MCF 10A (cell line): ENCODE measurements around the gene PPFIA4. TPM values are rescaled to one million over a fixed set of nuclear protein-coding genes. Genes with fewer than 3 reads are reported as not detected.

Source experiments
- BruUV-seq: library from RNA; stranded (reverse); fragments of 400-500 nt; replicated peaks from 2 replicates; lab custom pipeline; 2021; lab: Mats Ljungman, UMichigan
- CTCF ChIA-PET: fragments of 300-600 bp; sonication (Branson Sonifier 250); formaldehyde crosslinking; extraction: SDS; loops from one replicate; lab custom pipeline; 2021; ENCODE audit warnings: antibody characterized with exemption, inconsistent platforms; lab: Yijun Ruan, JAX
- POLR2A ChIA-PET: fragments of 300-600, 350-650 bp; sonication (Branson Sonifier 250); formaldehyde crosslinking; extraction: SDS; loops from one replicate; lab custom pipeline; 2020; ENCODE audit warnings: antibody characterized with exemption, inconsistent platforms; lab: Yijun Ruan, JAX
- DNase-seq: peaks from one replicate; pipeline ENCODE4 v3.0.0-alpha.2; 2018; ENCODE audit not compliant: unreplicated experiment
- H3K27ac Mint-ChIP-seq: one replicate; pipeline ENCODE4 v1.8.0; 2022; ENCODE audit warnings: mild to moderate bottlenecking, low read depth, mixed read lengths; ENCODE audit not compliant: unreplicated experiment
- H3K27me3 Mint-ChIP-seq: one replicate; pipeline ENCODE4 v1.8.0; 2022; ENCODE audit warnings: mixed read lengths; ENCODE audit not compliant: insufficient read depth, unreplicated experiment
- H3K36me3 Mint-ChIP-seq: one replicate; pipeline ENCODE4 v1.8.0; 2022; ENCODE audit warnings: mild to moderate bottlenecking, moderate library complexity, mixed read lengths; ENCODE audit not compliant: insufficient read depth, unreplicated experiment
- H3K4me1 Mint-ChIP-seq: one replicate; pipeline ENCODE4 v1.8.0; 2022; ENCODE audit warnings: mixed read lengths; ENCODE audit not compliant: insufficient read depth, unreplicated experiment
- H3K4me3 Mint-ChIP-seq: one replicate; pipeline ENCODE4 v1.8.0; 2022; ENCODE audit warnings: mild to moderate bottlenecking, moderate library complexity, mixed read lengths; ENCODE audit not compliant: unreplicated experiment
- H3K9me3 Mint-ChIP-seq: one replicate; pipeline ENCODE4 v1.8.0; 2022; ENCODE audit warnings: mixed read lengths; ENCODE audit not compliant: unreplicated experiment
- intact Hi-C: fragments of 100-400 bp; cut with micrococcal nuclease; formaldehyde crosslinking; loops from 2 replicates; pipeline ENCODE4 v1.14.1; 2022
- total RNA-seq: library from RNA; stranded (reverse); gene quantifications from 2 replicates; pipeline ENCODE4 v1.2.3, GENCODE V29; 2022
- TF ChIP-seq, protein P1 (sequence below): fragments of 200-600 bp; IDR thresholded peaks from one replicate; pipeline ENCODE4 v1.8.0; 2022; ENCODE audit warnings: antibody characterized with exemption, mild to moderate bottlenecking; ENCODE audit not compliant: unreplicated experiment

The PPFIA4 gene
- total RNA-seq, 1 experiment from 2014 or later, result 0.16 TPM

- Mint-ChIP-seq H3K4me3 (no peak overlapping the region), H3K27ac (no peak overlapping the region), H3K27me3 (no peaks in the 10 kb centered on the region), H3K9me3 (no peaks in the 10 kb centered on the region), H3K36me3 (no peaks in the 10 kb centered on the region), H3K4me1 (peaks cover 13% of the 10 kb centered on the region)
- TF ChIP-seq, protein P1, sequence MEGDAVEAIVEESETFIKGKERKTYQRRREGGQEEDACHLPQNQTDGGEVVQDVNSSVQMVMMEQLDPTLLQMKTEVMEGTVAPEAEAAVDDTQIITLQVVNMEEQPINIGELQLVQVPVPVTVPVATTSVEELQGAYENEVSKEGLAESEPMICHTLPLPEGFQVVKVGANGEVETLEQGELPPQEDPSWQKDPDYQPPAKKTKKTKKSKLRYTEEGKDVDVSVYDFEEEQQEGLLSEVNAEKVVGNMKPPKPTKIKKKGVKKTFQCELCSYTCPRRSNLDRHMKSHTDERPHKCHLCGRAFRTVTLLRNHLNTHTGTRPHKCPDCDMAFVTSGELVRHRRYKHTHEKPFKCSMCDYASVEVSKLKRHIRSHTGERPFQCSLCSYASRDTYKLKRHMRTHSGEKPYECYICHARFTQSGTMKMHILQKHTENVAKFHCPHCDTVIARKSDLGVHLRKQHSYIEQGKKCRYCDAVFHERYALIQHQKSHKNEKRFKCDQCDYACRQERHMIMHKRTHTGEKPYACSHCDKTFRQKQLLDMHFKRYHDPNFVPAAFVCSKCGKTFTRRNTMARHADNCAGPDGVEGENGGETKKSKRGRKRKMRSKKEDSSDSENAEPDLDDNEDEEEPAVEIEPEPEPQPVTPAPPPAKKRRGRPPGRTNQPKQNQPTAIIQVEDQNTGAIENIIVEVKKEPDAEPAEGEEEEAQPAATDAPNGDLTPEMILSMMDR, result no peak
- DNase-seq, result no peak
- intact Hi-C loops, result no loop called here
- BruUV-seq, result no TSS peak
- POLR2A ChIA-PET, result interaction anchor here (1.4 kb wide), 1 partner anchor 9 kb away, joined by 3 read pairs; no protein-coding TSS in a partner anchor
- CTCF ChIA-PET, result interaction anchor here (0.9 to 22.1 kb wide), 5 partner anchors 9 to 224 kb away, joined by 3 to 702 read pairs (median 9); partner anchors contain the start of gene MYBPH
These were observed 22.3 kb downstream of the PPFIA4 start for GRCh38 chr1:203048555-203049051.

GRCh38 chr1:203049077-203049476 is 22.8 kb downstream of the PPFIA4 start:
- no peak overlapping the region for H3K27ac Mint-ChIP-seq
- intact Hi-C loops, result no loop called here
- H3K4me3 Mint-ChIP-seq, result no peak overlapping the region
- no TSS peak for BruUV-seq
- POLR2A ChIA-PET, result interaction anchor here (0.6 to 1.4 kb wide), 2 partner anchors 10 to 69 kb away, joined by 3 read pairs; no protein-coding TSS in a partner anchor
- TF ChIP-seq, protein P1, result no peak
- no peaks in the 10 kb centered on the region for H3K36me3 Mint-ChIP-seq
- no peak for DNase-seq
- H3K9me3 Mint-ChIP-seq, result no peaks in the 10 kb centered on the region
- peaks cover 13% of the 10 kb centered on the region for H3K4me1 Mint-ChIP-seq
- CTCF ChIA-PET, result interaction anchor here (0.6 to 22.1 kb wide), 6 partner anchors 9 to 219 kb away, joined by 3 to 702 read pairs (median 6); partner anchors contain the start of gene MYBPH
- H3K27me3 Mint-ChIP-seq, result no peaks in the 10 kb centered on the region

DNA sequence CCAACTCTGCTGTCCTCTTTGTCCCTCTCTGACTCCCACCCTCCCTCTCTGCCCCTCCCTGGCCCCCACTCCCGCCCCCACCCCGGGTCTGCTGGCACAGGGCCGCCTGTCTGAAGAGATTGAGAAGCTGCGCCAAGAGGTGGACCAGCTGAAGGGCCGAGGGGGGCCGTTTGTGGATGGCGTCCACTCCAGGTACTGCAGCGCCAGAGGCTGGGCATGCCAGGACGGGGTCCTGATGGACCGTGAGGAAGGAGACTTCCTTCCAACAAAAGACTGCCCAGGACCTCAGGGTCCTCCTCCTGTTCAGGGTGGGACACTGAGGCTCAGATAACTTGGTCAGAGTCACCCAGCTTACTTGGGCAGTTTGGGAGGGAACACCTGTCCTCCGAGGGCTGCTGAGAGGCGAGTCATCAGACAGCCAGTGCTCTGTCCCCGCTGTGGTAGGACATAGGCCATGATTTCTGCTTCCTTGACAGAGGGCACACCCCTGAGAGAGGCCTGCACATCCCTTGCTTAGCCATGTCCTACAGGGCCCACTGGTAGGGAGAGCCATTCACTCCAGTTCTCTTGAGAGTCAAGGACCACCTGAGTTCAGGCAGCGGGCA is 23.4 kb downstream of the PPFIA4 start:
- Mint-ChIP-seq H3K36me3 (no peaks in the 10 kb centered on the region), H3K4me1 (peaks cover 13% of the 10 kb centered on the region), H3K9me3 (no peaks in the 10 kb centered on the region), H3K4me3 (no peak overlapping the region), H3K27ac (no peak overlapping the region), H3K27me3 (no peaks in the 10 kb centered on the region)
- TF ChIP-seq, protein P1, result no peak
- intact Hi-C loops, result no loop called here
- BruUV-seq, result no TSS peak
- CTCF ChIA-PET, result interaction anchor here (0.6 to 22.5 kb wide), 5 partner anchors 7 to 170 kb away, joined by 3 to 702 read pairs (median 250); partner anchors contain the start of gene MYBPH
- no peak for DNase-seq
- POLR2A ChIA-PET, result interaction anchor here (0.6 to 1.4 kb wide), 3 partner anchors 10 to 218 kb away, joined by 3 read pairs; no protein-coding TSS in a partner anchor

- intact Hi-C loops, result no loop called here
- peaks cover 13% of the 10 kb centered on the region for H3K4me1 Mint-ChIP-seq
- H3K27me3 Mint-ChIP-seq, result no peaks in the 10 kb centered on the region
- no peaks in the 10 kb centered on the region for H3K9me3 Mint-ChIP-seq
- POLR2A ChIA-PET, result interaction anchor here (0.6 to 1.2 kb wide), 2 partner anchors 42 to 217 kb away, joined by 3 read pairs; no protein-coding TSS in a partner anchor
- TF ChIP-seq, protein P1, result no peak
- no TSS peak for BruUV-seq
- H3K36me3 Mint-ChIP-seq, result no peaks in the 10 kb centered on the region
- no peak for DNase-seq
- CTCF ChIA-PET, result interaction anchor here (1.6 to 22.5 kb wide), 5 partner anchors 8 to 216 kb away, joined by 6 to 334 read pairs (median 54); partner anchors contain the start of gene MYBPH
- no peak overlapping the region for H3K4me3 Mint-ChIP-seq
- H3K27ac Mint-ChIP-seq, result no peak overlapping the region
These were observed 24.5 kb downstream of the PPFIA4 start for GRCh38 chr1:203050826-203051225.
